ENCODE results near the gene ANXA2. TPM values are rescaled to one million over a fixed set of nuclear protein-coding genes. Genes with fewer than 3 reads are reported as not detected.

Gene ANXA2
- total and polyA plus RNA-seq, 10 of the 15 experiments (the other 5 are each of a cell fraction or from before 2014, with no cell fraction given) = 135 to 540 (median 281) TPM

DNA sequence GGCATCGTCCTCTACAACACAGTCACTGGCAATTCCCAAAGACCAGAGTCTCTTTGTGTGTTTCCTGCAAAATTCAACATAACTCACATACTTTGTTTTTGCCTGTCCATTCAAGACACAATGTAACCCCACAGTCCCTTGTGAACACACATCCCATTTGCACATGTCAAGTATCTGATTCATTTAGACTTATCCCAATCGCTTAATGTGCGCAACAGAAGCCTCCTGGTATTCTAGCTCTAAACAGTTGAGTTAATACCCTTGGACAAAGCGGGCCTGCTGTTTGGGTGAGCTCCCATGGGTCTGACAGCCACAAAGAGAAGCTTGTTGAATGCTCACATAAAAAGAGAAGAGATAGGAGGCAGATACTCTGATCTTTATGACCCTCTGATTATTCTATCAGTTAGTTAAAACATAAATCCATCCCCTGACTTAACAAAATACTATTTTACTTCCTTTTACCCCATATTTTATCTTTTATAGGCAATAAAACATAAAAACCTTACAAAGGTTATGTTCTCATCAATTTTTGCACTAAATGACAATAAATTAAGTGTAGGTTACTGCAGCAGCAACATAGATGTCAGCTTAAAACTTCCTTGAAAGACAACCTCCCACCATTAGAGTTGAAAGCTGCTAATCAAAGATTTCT, 79.4 kb downstream of the ANXA2 start:
- no TSS peak for BruUV-seq (replicated peaks)
- Histone ChIP-seq H3K36me3 (ENCODE audit: control insufficient read depth in 2 of 2, insufficient read depth in 2 of 2, low read length in 1 of 2) (no peaks in the 10 kb centered on the region), H3K27me3 (replicated peaks in 1 of 2; ENCODE audit: control insufficient read depth in 2 of 2, insufficient read depth in 2 of 2, low read length in 1 of 2) (no peaks in the 10 kb centered on the region; a peak in 1 of 4 replicates), H3K27ac (ENCODE audit: control insufficient read depth, insufficient read depth) (no peak overlapping the region), H3K9ac (ENCODE audit: control insufficient read depth, insufficient read depth, low read length) (no peak overlapping the region), H3K4me3 (no peak overlapping the region), H4K20me1 (ENCODE audit: control insufficient read depth, insufficient read depth) (no peaks in the 10 kb centered on the region), H3K4me2 (ENCODE audit: control insufficient read depth, insufficient read depth) (no peak overlapping the region), H3K4me1 (ENCODE audit: control insufficient read depth, insufficient read depth, low read length) (no peaks in the 10 kb centered on the region), H3K9me3 (replicated peaks; ENCODE audit: control insufficient read depth, insufficient read depth, low read length) (peaks cover 7% of the 10 kb centered on the region), H2AFZ (ENCODE audit: control insufficient read depth, low read depth, low read length) (no peak overlapping the region), H3K79me2 (ENCODE audit: control insufficient read depth, insufficient read depth, low read length) (no peaks in the 10 kb centered on the region)
- CTCF ChIA-PET = interaction anchor here (0.5 to 1.9 kb wide), 3 partner anchors 10 to 593 kb away, joined by 3 to 6 read pairs (median 3); no protein-coding TSS in a partner anchor
- intact Hi-C loops (cut with micrococcal nuclease; ENCODE audit: unreplicated experiment) = no loop called here
- 65% methylated on average over 4 of the region's 4 CpGs for WGBS (ENCODE audit: insufficient coverage, insufficient replicate concordance, low lambda C conversion rate, missing lambda C conversion rate)
- SMC1A ChIA-PET (ENCODE audit: uncharacterized antibody, unreplicated experiment) = interaction anchor here (0.6 to 1.3 kb wide), 2 partner anchors 313 to 593 kb away, joined by 3 read pairs; no protein-coding TSS in a partner anchor
- no peak for ATAC-seq
- no peak for DNase-seq (ENCODE audit: low read depth, low spot score)
- RAD21 ChIA-PET (ENCODE audit: unreplicated experiment) = no interaction called here
- POLR2A ChIA-PET = interaction anchor here (0.6 kb wide), 1 partner anchor 106 kb away, joined by 3 read pairs; no protein-coding TSS in a partner anchor
- FAIRE-seq = no peak
- TF ChIP-seq PBX3 (IDR thresholded peaks at IDR 0.05; ENCODE audit: insufficient replicate concordance, low read depth, low read length) = no peak
- TF ChIP-seq GATAD2B (conservative IDR thresholded peaks at IDR 0.05; ENCODE audit: low read depth) = no peak
- no peak for TF ChIP-seq RELA (IDR thresholded peaks at IDR 0.05; ENCODE audit: borderline replicate concordance, partially characterized antibody)
- no peak for TF ChIP-seq RFX5 (IDR thresholded peaks at IDR 0.05; ENCODE audit: low read depth, low read length)
- TF ChIP-seq MEF2A (IDR thresholded peaks at IDR 0.05; ENCODE audit: insufficient read depth, low read depth, low read length) = no peak
- in situ Hi-C loops (cut with MboI) = no loop called here
